GM12875 (cell line): ENCODE results near the gene KIRREL1.

Experiments used
- H3K4me3 ChIP-seq: one replicate; pipeline ENCODE4 v1.5.1; 2011; ENCODE audit warnings: low read depth, low read length, control low read depth
- CTCF ChIP-seq: IDR thresholded peaks from 2 replicates; pipeline ENCODE4 v1.5.1; 2011; ENCODE audit warnings: low read depth, mild to moderate bottlenecking, control low read depth, inconsistent platforms, low read length, moderate library complexity, borderline replicate concordance; ENCODE audit not compliant: insufficient read depth

Gene KIRREL1

GRCh38 chr1:157955221-157955620, 38.2 kb upstream of the KIRREL1 start:
- TF ChIP-seq CTCF: no peak
- H3K4me3 ChIP-seq: no peak overlapping the region

- no peak for TF ChIP-seq CTCF
- H3K4me3 ChIP-seq: no peak overlapping the region
Observed at GRCh38 chr1:157955857-157956256, 37.6 kb upstream of the KIRREL1 start.

GRCh38 chr1:157956732-157957131, 36.7 kb upstream of the KIRREL1 start:
- no peak for TF ChIP-seq CTCF
- no peak overlapping the region for H3K4me3 ChIP-seq

- no peak overlapping the region for H3K4me3 ChIP-seq
- no peak for TF ChIP-seq CTCF
Observed at GRCh38 chr1:157958263-157958662, 35.2 kb upstream of the KIRREL1 start.

- H3K4me3 ChIP-seq: no peak overlapping the region
- TF ChIP-seq CTCF: no peak
Observed at GRCh38 chr1:157959750-157960149, 33.7 kb upstream of the KIRREL1 start.

GRCh38 chr1:157960773-157961172, 32.7 kb upstream of the KIRREL1 start:
- TF ChIP-seq CTCF: no peak
- H3K4me3 ChIP-seq: no peak overlapping the region

GRCh38 chr1:157961805-157962762, 31.4 kb upstream of the KIRREL1 start:
- no peak overlapping the region for H3K4me3 ChIP-seq
- TF ChIP-seq CTCF: no peak
